GM18951 (cell line): ENCODE data around the gene SERPINB1.
A peak's percentile ranks its signal among the peaks of the same experiment; 100 is the strongest.

ENCODE experiments used
- POLR2A ChIP-seq: IDR thresholded peaks from 4 replicates; pipeline ENCODE4 v1.6.1; 2011; ENCODE audit warnings: mild to moderate bottlenecking; ENCODE audit not compliant: insufficient read length, insufficient read depth; ENCODE audit errors: extremely low read depth
- in situ Hi-C: fragments of 300-500 bp; cut with MboI; formaldehyde crosslinking; loops from one replicate; pipeline ENCODE4 v1.12.0; 2022; ENCODE audit warnings: low sequenced_read_pairs, mixed read lengths, inconsistent platforms; ENCODE audit not compliant: unreplicated experiment

Gene SERPINB1

GRCh38 chr6:2851727-2852513 lies 10.3 kb upstream of the SERPINB1 start:
- in situ Hi-C loops, result loop anchor here (10.0 kb wide), 1 partner anchor 63 kb away; no protein-coding TSS in a partner anchor
- no peak for TF ChIP-seq POLR2A

- no peak for TF ChIP-seq POLR2A
- in situ Hi-C loops, result loop anchor here (10.0 kb wide), 1 partner anchor 64 kb away; no protein-coding TSS in a partner anchor
Measured at GRCh38 chr6:2850538-2851113, 9.0 kb upstream of the SERPINB1 start.

- in situ Hi-C loops, result no loop called here
- TF ChIP-seq POLR2A, result peak; percentile 38
Measured at GRCh38 chr6:2848851-2849250, 7.2 kb upstream of the SERPINB1 start.

- in situ Hi-C loops, result no loop called here
- TF ChIP-seq POLR2A, result no peak
Measured at GRCh38 chr6:2845880-2846208, 4.2 kb upstream of the SERPINB1 start.

GRCh38 chr6:2844008-2844407 lies 2.3 kb upstream of the SERPINB1 start:
- TF ChIP-seq POLR2A, result no peak
- in situ Hi-C loops, result no loop called here

- TF ChIP-seq POLR2A, result no peak
- in situ Hi-C loops, result no loop called here
Measured at GRCh38 chr6:2843138-2843740, 1.6 kb upstream of the SERPINB1 start.

GRCh38 chr6:2842139-2842552 lies 483 bp upstream of the SERPINB1 start:
- TF ChIP-seq POLR2A, result no peak
- in situ Hi-C loops, result no loop called here

- in situ Hi-C loops, result no loop called here
- TF ChIP-seq POLR2A, result no peak
Measured at GRCh38 chr6:2840749-2841061, 958 bp downstream of the SERPINB1 start.

GRCh38 chr6:2839982-2840748 lies 1.5 kb downstream of the SERPINB1 start:
- in situ Hi-C loops, result no loop called here
- no peak for TF ChIP-seq POLR2A

GRCh38 chr6:2839195-2839981 lies 2.3 kb downstream of the SERPINB1 start:
- in situ Hi-C loops, result no loop called here
- TF ChIP-seq POLR2A, result no peak

GRCh38 chr6:2838251-2838650 lies 3.4 kb downstream of the SERPINB1 start:
- TF ChIP-seq POLR2A, result no peak
- in situ Hi-C loops, result no loop called here

GRCh38 chr6:2834262-2834661 lies 7.4 kb downstream of the SERPINB1 start:
- TF ChIP-seq POLR2A, result no peak
- in situ Hi-C loops, result no loop called here

- no peak for TF ChIP-seq POLR2A
- in situ Hi-C loops, result no loop called here
Measured at GRCh38 chr6:2831392-2831791, 10.3 kb downstream of the SERPINB1 start.
